Right cardiac atrium (tissue), 5 donors: ENCODE data around the gene SALL2. TPM values are rescaled to one million over a fixed set of nuclear protein-coding genes. Genes with fewer than 3 reads are reported as not detected.
A peak's percentile ranks its signal among the peaks of the same experiment; 100 is the strongest.

ENCODE experiments used
- ATAC-seq, 2 donors: fragments of 200-7000 bp; cut with Tn5 transposase; one replicate each; pipeline versions ENCODE4 v1.8.0 to v1.9.1; 2020; ENCODE audit warnings: moderate library complexity in 2 of 2, mild to moderate bottlenecking in 1 of 2
- DNase-seq, 3 donors: peaks; one replicate each; pipeline ENCODE4 v3.0.0-alpha.2; 2020
- H3K27ac ChIP-seq: one replicate; pipeline ENCODE4 v1.5.1; 2013; ENCODE audit warnings: mild to moderate bottlenecking, low read length, control low read depth, moderate library complexity
- H3K27me3 ChIP-seq: one replicate; pipeline ENCODE4 v1.6.1; 2013; ENCODE audit not compliant: control insufficient read depth, insufficient read depth
- H3K4me1 ChIP-seq: one replicate; pipeline ENCODE4 v1.6.1; 2013; ENCODE audit warnings: low read length; ENCODE audit not compliant: control insufficient read depth, insufficient read depth
- H3K4me3 ChIP-seq: one replicate; pipeline ENCODE4 v1.5.1; 2013; ENCODE audit warnings: low read length, control low read depth
- H3K9me3 ChIP-seq: one replicate; pipeline ENCODE4 v1.6.1; 2013; ENCODE audit warnings: low read length; ENCODE audit not compliant: control insufficient read depth
- WGBS: extraction: QIAGEN DNeasy Blood & Tissue Kit; methylation state at CpG from one replicate; pipeline ENCODE4 v1.1.7; 2013; 5-methylcytosine and 5-hydroxymethylcytosine counted together
- intact Hi-C, 4 donors: fragments of 100-400 bp; cut with DNase I; formaldehyde crosslinking; loops; one replicate each; pipeline versions ENCODE4 v1.11.0 to v1.14.0; 2022 to 2023
- polyA plus RNA-seq: library from polyadenylated mRNA; stranded (reverse); fragments of 200-250 nt; gene quantifications from one replicate; pipeline ENCODE4 v1.2.3, GENCODE V29; 2013
- total RNA-seq, 4 donors: library from RNA; stranded (reverse); fragmentation: NEBNext Ultra II Directional; extraction: Animal tissue kit (Norgen Biotek cat#: 25700); gene quantifications; one replicate each; pipeline ENCODE4 v1.2.1, GENCODE V29; 2021
- donor health status: healthy with polysubstance abuse.
- donor health status: DM: no; HTN: yes; CAD: no.
- donor health status: DM: no; HTN: no; CAD: no.
- donor health status: DM: no; HTN: yes; CAD: no; lungs with severe emphysema.
- donor health status: DM: yes; HTN: yes; CAD: no.

Gene SALL2
- total and polyA plus RNA-seq, 5 donors: 4.0 to 16.1 (median 11.5) TPM

- intact Hi-C loops: no loop called here
These were observed 50.2 kb downstream of the SALL2 start for GRCh38 chr14:21475767-21476522.

More at GRCh38 chr14:21475767-21476522, 50.2 kb downstream of the SALL2 start:
- ATAC-seq (no peak), DNase-seq (no peak)
- H3K9me3 ChIP-seq: no peaks in the 10 kb centered on the region
- WGBS: 36% methylated on average over 10 of the region's 10 CpGs
- no peak overlapping the region for H3K27ac ChIP-seq
- H3K4me3 ChIP-seq: peak overlapping the region; percentile 60
- no peaks in the 10 kb centered on the region for H3K4me1 ChIP-seq
- no peaks in the 10 kb centered on the region for H3K27me3 ChIP-seq

Other genes with a start within 250 kb of the SALL2 start
- 1 to 10 TPM in 1 of 4 donors, under 1 TPM in 3; 0.20 to 1.0 (median 0.61) TPM for gene RPGRIP1, start 246.3 kb downstream of the SALL2 start, total RNA-seq
- 0.27 TPM for gene RPGRIP1, start 246.3 kb downstream of the SALL2 start, polyA plus RNA-seq
- gene SUPT16H, start 142.3 kb downstream of the SALL2 start, total RNA-seq: 10 to 100 TPM; 33.7 to 38.7 (median 35.0) TPM
- gene SUPT16H, start 142.3 kb downstream of the SALL2 start, polyA plus RNA-seq: 27.4 TPM
- 10 to 100 TPM; 34.8 to 40.6 (median 39.7) TPM for gene CHD8, start 70.2 kb downstream of the SALL2 start, total RNA-seq
- 21.0 TPM for gene CHD8, start 70.2 kb downstream of the SALL2 start, polyA plus RNA-seq
- gene RAB2B, start 49.4 kb downstream of the SALL2 start, total RNA-seq: 10 to 100 TPM; 22.5 to 25.7 (median 24.5) TPM
- gene RAB2B, start 49.4 kb downstream of the SALL2 start, polyA plus RNA-seq: 15.3 TPM
- gene TOX4, start 49.2 kb downstream of the SALL2 start, total RNA-seq: 10 to 100 TPM; 66.0 to 82.2 (median 75.2) TPM
- gene TOX4, start 49.2 kb downstream of the SALL2 start, polyA plus RNA-seq: 20.0 TPM
- gene METTL3, start 15.0 kb downstream of the SALL2 start, total RNA-seq: 10 to 100 TPM; 25.8 to 30.3 (median 28.1) TPM
- gene METTL3, start 15.0 kb downstream of the SALL2 start, polyA plus RNA-seq: 25.5 TPM
- not detected for gene OR10G3, start 53.7 kb upstream of the SALL2 start, total RNA-seq
- not detected for gene OR10G3, start 53.7 kb upstream of the SALL2 start, polyA plus RNA-seq
- not detected for gene OR10G2, start 108.6 kb upstream of the SALL2 start, total RNA-seq
- gene OR10G2, start 108.6 kb upstream of the SALL2 start, polyA plus RNA-seq: not detected
- gene OR4E2, start 127.5 kb upstream of the SALL2 start, total RNA-seq: not detected
- not detected for gene OR4E2, start 127.5 kb upstream of the SALL2 start, polyA plus RNA-seq
- gene OR4E1, start 147.5 kb upstream of the SALL2 start, total RNA-seq: not detected
- gene OR4E1, start 147.5 kb upstream of the SALL2 start, polyA plus RNA-seq: not detected